NCI-H774 (cell line): ENCODE measurements around the gene GRK2.

Experiments
- DNase-seq: peaks from one replicate; lab custom pipeline; 2025; lab: John Stamatoyannopoulos, UW

The GRK2 gene

GRCh38 chr11:67254798-67255197 is 11.5 kb upstream of the GRK2 start:
- DNase-seq, result no peak

GRCh38 chr11:67255353-67255752 is 10.9 kb upstream of the GRK2 start:
- DNase-seq, result no peak

- DNase-seq, result no peak
These were observed 10.4 kb upstream of the GRK2 start for GRCh38 chr11:67255864-67256263.

GRCh38 chr11:67256477-67257135 is 9.7 kb upstream of the GRK2 start:
- DNase-seq, result no peak

GRCh38 chr11:67260406-67260805 is 5.9 kb upstream of the GRK2 start:
- DNase-seq, result no peak

- peak; percentile 44 for DNase-seq
These were observed 5.2 kb upstream of the GRK2 start for GRCh38 chr11:67260885-67261639.

- DNase-seq, result no peak
These were observed 4.7 kb upstream of the GRK2 start for GRCh38 chr11:67261640-67261945.

GRCh38 chr11:67261946-67262681 is 4.2 kb upstream of the GRK2 start:
- no peak for DNase-seq

- DNase-seq, result peak; percentile 63
These were observed 3.3 kb upstream of the GRK2 start for GRCh38 chr11:67262731-67263675.

- DNase-seq, result no peak
These were observed 2.0 kb upstream of the GRK2 start for GRCh38 chr11:67264260-67264659.

GRCh38 chr11:67264877-67265632 is 1.2 kb upstream of the GRK2 start:
- no peak for DNase-seq

GRCh38 chr11:67265633-67266448 is 432 bp upstream of the GRK2 start:
- DNase-seq, result peak; percentile 73

GRCh38 chr11:67267188-67268080 is 1.2 kb downstream of the GRK2 start:
- no peak for DNase-seq

GRCh38 chr11:67268081-67268961 is 2.0 kb downstream of the GRK2 start:
- DNase-seq, result no peak

GRCh38 chr11:67268962-67269268 is 2.6 kb downstream of the GRK2 start:
- DNase-seq, result no peak

GRCh38 chr11:67269401-67270255 is 3.4 kb downstream of the GRK2 start:
- DNase-seq, result no peak
